ENCODE data around the gene CDK6.
"Not testable (repeated sequence)": the region's sequence is repeated elsewhere in the genome, so short reads cannot be mapped to it uniquely, and the experiment has no call there.

The CDK6 gene

DNA sequence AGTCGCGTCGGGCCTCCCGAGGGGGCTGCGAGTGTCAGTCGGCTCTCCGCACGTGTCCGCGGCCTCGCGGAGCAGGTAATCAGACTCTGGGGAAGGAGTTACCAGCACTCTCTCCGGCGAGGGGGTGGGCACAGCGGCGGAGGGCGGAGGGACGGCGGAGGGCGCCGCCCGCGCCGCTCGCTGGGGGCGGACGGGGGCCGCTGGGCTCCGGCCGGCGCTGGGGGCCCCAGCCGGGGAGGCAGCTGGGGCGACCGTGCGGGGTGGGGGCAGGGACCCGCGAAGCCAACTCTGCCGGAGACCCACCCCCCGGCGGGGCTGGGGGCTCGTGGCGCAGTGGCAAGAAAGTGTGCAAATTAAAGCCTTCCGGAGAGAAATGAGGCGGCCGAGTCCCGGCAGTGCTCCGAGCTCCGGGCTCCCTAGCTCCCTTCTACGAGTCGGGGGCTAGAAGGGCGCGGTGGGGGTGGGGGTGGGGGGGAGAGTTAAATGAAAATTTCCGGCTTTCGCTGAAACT lies at the start of gene CDK6:
Gene CDK6, minus strand, starts transcription at position 85 of the 511 bp plus-strand sequence. CDS start 3,250 bp downstream, outside the sequence.
- peak; percentile 63 to 65 for DNase-seq (ENCODE audit: low read depth in 2 of 2)

DNA sequence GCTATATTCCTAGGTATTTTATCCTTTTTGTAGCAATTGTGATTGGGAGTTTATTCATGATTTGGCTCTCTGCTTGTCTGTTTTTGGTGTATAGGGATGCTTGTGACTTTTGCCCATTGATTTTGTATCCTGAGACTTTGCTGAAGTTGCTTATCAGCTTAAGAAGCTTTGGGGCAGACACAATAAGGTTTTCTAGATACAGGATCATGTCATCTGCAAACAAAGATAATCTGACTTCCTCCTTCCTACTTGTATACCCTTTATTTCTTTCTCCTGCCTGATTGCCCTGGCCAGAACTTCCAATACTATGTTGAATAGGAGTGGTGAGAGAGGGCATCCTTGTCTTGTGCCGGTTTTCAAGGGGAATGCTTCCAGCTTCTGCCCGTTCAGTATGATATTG lies 49.7 kb upstream of the CDK6 start:
- not testable (repeated sequence) for DNase-seq (ENCODE audit: low read depth in 2 of 2)

DNA sequence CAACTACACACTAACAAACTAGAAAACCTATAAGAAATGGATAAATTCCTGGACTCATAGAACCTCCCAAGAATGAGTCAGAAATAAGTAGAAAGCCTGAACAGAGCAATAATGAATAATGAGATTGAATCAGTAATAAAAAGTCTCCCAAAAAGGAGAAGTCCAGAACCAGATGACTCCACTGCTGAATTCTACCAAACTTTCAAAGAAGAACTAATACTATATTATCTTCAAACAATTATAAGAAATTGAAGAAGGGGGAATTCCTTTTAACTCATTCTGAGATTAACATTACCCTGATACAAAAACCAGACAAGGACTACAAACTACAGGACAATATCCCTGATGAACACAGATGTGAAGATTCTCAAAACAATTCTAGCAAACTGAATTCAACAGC lies 47.8 kb upstream of the CDK6 start:
- no peak for DNase-seq (ENCODE audit: low read depth in 2 of 2)

DNA sequence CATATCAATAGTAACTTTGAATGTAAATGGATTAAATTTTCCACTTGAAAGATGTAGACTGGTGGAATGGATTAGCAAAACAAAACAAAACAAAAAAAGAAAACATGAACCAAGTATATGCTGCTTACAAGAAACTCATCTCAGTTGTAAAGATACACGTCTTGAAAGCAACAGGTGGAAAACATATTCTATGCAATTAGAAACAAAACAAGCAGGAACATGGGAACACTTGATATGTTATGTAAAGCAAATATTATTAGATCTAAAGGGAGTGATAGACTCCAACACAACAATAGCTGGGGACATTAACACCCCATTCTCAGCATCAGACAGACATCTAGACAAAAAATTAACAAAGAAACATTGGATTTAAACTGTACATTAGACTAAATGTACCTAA lies 46.4 kb upstream of the CDK6 start:
- DNase-seq (ENCODE audit: low read depth in 2 of 2) = no peak

DNA sequence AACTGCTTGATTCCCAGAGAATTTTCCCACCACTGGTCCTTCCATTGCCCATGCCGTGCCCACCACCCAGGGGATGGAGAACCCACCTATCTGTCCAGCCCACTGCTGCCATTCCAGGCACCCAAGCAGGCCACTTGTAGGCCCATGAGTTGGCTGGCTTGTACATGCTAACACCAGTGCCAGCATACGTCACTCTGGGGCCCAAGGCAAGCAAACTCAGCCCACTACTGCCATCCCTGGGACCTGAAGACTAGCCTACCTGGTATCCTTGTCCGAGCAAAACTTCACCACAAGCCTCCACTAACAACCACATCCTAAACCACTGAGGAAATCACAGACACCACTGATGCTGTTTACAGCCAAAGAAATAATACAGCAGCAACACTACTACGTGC lies 44.7 kb upstream of the CDK6 start:
- no peak for DNase-seq (ENCODE audit: low read depth in 2 of 2)

DNA sequence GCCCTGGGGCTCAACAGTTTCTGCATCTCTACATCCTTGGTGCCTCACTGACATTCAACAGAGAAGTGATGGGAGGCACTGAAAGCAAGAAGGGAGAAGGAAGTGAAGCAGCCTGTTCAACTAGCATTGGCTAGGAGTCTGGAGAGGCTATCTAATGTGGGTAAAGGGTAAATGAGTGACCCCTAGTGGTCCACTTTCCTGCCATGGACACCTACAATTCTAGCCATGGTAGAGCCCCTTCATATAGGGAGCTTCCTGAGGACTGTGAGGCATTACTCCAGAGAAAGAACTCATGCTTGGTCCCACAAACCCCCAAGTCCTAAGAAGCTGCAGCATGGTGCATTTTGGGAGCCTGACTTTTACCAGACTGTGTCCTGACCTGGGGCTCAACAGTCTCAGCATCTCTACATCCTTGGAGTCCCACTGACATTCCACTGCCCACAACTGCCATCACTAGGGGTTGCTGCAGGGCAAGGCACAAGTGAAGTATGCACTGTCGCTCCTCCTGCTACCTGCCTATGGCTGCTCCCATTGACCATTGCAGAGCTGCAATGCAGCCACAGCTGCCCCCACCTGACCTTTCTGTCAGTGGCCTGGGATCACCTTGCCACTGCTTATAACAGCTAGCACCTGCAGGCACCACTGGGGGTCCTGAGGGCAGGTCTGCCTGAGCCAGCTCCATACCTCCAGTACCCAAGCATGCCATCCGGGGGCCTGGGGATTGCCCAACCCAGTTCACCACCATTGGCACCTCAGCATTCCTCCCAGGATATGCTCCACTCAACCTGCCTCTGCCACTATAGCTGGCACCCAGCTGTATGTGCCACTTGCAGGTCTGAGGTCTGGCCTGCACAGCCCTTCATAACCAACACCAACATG lies 44.1 kb upstream of the CDK6 start:
- DNase-seq (ENCODE audit: low read depth in 2 of 2) = no peak

DNA sequence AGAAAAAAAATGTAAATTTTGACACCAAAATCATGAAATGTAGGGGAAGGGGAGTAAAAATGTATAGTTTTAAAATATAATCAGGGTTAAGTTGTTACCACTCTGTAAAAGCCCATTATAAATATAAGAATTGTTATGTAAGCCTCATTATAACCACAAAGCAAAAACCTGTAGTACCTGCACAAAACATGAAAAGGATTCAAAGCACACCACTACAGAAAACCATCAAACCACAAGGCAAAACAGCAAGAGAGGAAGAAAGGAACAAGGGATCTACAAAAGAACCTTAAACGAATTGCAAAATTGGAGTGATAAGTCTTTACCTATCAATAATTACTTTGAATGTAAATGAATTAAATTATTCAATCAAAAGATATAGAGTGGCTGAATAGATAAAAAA lies 41.0 kb upstream of the CDK6 start:
- DNase-seq (ENCODE audit: low read depth in 2 of 2) = no peak

DNA sequence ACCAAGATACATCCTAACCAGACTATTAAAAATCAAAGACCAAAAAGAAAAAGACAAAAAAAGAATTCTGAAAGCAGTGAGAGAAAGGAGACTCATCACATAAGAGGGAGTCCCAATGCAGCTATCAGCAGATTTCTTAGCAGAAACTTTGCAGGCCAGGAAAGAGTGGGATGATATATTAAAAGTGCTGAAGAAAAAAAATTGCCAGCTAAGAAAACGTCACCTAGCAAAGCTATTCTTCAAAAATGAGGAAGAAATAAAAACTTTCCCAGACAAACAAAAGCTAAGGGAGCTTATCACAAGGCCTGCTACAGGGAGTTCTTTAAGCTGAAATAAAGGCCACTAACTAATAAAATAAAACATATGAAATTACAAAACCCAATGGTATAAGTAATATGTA lies 40.5 kb upstream of the CDK6 start:
- no peak for DNase-seq (ENCODE audit: low read depth in 2 of 2)

DNA sequence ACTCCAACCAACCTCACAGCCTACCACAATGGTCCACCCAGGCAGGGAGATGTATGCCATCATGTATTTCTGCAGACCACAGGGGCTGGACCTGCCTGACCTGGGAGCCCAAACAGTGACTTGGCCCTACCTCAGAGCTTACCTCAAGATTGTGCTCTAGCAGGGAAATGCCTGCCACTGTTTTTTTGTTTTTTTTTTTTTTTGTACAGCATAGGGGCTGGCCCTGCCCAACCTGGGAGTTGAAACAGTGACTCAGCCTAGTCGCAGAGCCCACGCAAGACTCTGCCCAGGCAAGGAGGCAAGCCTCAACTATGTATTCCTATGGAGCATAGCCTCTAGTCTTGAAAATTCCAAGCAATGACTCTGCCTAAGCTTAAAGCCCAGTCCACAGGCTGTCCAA lies 39.3 kb upstream of the CDK6 start:
- no peak for DNase-seq (ENCODE audit: low read depth in 2 of 2)

DNA sequence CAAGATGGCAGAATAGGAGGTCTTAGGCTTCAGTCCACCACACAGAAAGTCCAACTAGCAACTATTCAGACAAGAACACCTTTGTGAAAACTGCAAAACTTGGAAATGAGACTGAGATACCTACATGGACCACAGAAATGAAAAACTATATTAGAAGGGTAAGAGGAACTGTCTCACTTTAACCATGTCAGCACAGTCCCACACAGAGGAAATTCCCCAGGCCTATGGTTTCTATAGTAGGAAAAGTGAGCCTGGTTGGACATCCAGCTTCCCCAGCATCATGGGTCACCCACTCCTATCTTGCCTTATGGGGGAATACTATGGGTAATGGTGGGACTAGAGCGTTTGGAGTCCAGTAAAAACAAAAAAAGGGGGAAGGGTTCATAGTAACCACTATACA lies 38.8 kb upstream of the CDK6 start:
- DNase-seq (ENCODE audit: low read depth in 2 of 2) = no peak

DNA sequence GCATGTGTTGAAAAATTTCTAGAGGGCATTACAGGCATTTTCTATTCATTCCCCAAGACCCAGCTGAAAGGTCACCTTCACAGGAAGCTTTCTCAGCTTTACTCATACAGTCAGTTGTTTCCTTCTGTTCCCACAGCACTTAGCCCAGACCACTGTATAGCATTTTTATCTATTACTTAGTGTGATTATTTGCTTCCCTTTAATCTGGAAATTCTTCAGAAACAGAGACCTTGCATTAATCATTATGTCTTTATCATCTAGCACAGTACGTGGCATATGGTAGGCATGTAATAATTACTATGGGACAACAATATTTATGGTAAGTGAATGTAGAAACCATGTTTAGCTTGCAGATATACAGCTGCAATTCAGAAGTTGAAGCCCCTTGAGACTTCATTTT lies 38.2 kb upstream of the CDK6 start:
- no peak for DNase-seq (ENCODE audit: low read depth in 2 of 2)

DNA sequence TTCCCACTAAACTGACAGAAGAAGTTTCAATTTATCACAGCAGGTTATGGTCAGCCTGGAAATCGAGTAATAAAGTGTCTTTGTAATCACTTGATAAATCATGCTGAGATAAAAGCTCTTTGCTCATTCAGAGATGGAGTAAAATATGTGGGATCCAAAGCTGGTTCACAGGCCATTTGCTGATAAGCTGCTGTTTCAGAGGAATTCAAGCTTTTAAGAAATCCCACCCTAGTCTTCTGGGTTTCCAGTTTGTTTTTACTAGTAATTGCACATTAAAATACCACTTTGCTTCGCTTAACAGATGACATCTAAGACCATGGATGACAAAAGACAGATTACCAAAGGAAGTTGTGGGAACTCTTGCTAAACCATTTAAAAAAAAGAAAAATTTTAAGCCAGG lies 37.4 kb upstream of the CDK6 start:
- DNase-seq (ENCODE audit: low read depth in 2 of 2) = no peak

DNA sequence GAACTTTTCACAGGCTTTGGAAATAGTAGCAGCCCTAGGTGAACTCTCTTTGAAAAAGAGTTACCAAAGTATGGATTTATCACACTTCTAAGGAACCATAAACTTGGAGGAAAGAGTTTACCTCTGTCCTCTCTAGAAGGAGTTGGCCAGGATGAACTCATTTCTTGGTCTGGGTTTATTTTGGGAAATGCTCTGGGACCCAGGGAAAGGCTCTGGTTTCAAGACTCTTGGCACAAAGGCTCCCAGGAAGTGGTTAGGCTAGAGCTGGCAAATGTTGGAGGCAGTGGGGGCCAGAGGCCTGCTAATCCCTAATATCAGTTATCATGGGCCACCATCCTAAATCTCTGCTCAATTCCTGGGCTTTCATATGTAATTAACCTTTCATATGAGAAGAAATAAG lies 36.3 kb upstream of the CDK6 start:
- DNase-seq (ENCODE audit: low read depth in 2 of 2) = no peak

DNA sequence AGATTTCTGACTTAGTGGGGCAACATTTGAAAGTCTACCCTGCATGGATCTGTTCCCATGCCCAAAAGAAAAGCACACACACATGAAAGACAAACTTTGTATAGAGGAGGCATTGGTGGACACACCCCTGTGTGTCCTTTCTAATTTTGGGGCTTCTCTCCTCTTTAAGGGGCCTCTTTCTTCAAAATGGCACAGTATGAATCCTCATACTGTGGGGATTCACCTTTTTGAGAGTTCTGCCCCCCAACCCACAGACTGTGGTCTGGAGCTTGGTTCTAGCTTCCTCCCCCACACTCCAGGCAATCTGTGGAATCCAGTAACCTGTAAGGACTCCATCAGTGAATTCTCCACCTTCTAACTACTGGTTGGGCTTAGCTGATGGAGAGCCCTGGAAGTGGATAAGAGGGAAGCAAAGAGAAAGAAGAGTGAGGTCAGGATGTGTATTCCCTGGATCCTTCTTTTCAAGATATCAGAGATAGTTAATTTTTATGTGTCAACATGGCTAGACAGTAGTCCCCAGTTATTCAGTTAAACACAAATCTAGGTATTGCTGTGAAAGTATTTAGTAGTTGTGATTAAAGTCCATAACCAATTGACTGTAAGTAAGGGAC lies 32.4 kb upstream of the CDK6 start:
- no peak for DNase-seq (ENCODE audit: low read depth in 2 of 2)

DNA sequence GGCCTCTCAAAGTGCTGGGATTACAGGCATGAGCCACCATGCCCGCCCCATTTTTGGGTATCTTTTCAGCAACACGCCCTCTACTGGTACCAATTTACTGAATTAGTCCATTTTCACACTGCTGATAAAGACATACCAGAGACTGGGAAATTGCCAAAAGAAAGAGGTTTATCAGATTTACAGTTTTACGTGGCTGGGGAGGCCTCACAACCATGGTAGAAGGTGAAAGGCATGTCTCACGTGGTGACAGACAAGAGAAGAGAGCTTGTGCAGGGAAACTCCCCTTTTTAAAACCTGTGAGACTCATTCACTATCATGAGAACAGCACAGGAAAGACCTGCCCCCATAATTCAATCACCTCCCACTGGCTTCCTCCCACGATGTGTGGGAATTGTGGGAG lies 27.8 kb upstream of the CDK6 start:
- not testable (repeated sequence) for DNase-seq (ENCODE audit: low read depth in 2 of 2)

DNA sequence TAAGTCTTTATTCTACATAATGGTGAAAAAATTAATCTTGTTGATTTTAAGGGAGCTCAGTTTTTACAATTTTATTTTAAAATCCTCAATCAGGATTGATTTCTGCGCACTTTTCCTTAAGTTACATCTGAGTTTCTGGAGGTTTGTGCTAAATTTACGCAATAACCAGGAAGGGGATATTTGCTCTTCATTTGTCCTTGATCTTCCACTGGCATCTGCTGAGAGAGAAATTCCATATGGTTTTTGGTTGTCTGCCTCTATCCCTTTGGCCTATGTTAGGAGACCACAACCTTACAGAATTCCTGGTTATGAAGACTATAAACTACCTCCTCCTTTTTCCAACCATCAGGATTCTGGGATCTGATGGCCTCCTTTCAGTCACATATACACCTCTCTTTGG lies 20.1 kb upstream of the CDK6 start:
- no peak for DNase-seq (ENCODE audit: low read depth in 2 of 2)

DNA sequence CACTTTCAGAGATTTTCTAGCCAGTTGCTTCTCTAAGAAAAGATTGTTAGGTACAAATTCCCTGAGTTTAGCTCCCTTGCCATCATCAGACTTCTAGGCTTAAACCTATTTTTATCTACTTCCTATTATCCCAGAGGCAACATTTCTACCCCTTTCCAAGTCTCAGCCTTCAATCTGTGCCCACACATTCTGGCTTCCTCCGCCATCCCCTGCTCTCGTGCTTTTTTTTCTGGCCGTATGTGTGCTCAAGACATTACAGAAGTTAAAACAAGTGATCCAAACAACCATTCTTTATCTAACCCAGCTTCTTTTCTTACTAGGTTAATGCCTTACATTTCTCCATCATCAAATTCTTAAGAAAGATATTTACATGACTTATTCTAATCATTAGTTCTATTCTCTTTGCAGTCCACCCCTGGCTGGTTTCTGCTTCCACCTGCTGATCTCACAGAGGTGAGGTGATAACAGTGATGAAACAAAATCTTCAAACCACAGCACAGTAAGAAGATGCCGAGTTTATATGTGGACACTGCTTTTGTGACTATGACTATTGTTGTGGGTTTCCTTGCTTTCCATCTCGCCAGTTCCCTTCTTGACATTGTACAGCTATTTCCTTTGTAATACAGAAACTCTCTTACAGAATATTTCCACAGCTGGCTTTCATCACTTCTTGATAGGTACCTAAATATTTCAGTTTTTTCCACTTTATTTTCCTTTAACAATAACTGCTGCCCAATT lies 18.3 kb upstream of the CDK6 start:
- DNase-seq (ENCODE audit: low read depth in 2 of 2) = no peak

DNA sequence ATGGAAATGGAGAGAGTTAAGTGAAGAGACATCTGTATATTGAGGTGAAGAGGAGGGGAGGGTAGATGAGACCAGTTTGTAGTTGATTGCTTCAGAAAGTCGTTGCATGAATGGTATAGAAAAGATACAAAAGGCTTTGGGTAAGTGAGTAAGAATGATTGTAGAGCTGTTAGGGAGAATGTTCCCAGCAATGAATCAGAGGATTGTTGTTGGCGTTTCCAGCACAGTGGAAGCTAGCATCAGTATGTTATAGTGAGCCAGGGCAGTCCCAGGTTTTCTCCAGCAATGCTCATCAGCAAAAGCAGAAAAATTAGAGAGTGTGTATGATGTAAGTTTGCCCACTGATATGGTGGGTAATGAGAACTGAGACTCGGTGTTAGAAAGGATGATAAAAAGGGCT lies 15.4 kb upstream of the CDK6 start:
- no peak for DNase-seq (ENCODE audit: low read depth in 2 of 2)

DNA sequence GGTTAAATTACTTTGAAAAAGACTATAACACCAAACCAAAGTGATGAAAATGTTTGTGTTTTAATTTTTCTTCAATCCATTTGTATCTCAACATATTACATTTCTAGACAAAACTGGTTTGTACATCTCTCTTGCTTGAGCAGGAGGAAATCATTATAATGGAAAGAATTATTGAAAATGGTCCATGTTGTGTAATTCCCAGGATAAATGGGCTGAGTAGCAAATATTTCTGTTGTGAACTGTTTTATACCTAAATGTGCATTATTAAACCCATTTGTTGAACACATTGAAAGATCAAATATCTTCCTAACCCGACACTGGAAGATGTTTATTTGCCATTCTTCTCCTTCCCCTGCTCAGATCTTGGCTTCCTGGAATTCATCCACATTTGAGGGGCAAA lies 14.1 kb upstream of the CDK6 start:
- DNase-seq (ENCODE audit: low read depth in 2 of 2) = no peak

DNA sequence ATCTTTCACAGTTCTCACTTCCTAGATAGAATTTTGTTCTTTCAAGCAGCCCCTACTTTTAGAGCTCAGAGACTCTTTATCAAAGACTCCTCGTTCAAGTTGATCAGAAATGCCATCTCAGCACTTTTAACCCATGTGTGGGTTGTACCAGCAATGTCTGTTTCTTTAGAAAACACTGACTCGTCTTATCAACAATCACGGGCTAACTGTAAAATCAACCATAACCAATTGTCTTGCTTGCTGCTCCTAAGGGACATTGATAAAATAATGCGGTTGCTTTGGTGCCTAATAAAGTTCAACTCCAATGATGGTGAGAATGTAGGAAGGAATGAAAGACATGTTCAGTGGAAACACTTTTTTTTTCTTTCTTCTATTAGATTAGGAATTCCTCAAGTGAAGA lies 12.9 kb upstream of the CDK6 start:
- DNase-seq (ENCODE audit: low read depth in 2 of 2) = no peak

DNA sequence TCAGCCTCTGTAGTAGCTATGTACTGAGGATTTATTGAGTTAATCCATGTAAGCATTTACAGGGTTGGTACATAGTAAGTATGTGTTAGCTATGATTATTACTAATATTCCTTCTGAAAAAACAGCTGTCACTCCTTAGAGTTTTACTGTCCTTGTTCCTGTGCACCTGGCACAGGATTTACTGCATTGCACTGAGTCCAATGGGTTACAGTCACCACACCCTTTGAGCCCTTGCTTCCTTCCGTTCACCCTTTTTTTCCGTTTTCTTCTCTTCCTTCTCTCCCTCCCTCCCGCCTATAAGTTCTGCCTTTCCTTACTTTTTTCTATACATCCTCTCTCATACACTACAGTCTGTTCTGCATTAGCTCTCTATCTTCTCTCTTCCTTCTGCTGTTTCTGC lies 12.5 kb upstream of the CDK6 start:
- no peak for DNase-seq (ENCODE audit: low read depth in 2 of 2)

DNA sequence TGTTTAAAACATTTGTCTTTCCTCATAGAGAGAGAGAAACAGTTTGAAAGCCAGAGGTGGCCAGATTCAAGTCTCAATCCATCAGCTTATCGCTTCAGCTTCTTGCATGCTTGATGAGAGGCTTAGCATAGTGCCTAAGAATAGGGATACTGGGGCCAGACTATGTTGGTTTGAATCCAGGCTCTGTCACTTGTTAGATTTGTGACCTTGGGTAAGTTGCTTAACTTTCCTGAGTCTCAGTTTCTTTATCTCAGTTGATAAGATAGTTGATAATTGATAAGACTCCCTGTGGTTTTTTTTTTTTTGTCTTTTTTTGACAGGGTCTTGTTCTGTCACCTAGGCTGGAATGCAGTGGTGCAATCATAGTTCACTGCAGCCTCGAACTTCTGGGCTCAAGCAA lies 12.1 kb upstream of the CDK6 start:
- no peak for DNase-seq (ENCODE audit: low read depth in 2 of 2)

DNA sequence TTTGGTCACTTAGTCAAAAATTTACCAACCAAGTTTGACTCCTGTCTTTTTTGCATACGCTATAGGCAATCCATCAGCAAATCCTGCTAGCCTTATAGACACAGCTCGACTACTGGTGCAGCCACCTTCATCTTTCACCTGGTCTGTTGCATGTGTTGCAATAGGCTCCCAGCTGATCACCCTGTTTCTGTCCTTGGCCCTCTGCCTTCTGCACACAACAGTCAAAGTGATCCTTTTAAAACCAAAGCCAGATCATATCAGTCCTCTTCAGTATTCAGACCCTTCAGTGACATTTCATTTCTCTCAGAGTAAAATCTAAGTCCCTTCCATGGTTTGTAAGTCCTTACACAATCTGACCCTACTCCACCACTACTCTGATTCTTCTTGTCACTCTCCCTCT lies 10.9 kb upstream of the CDK6 start:
- peak in 1 of 2 donors; percentile 8 for DNase-seq (ENCODE audit: low read depth in 2 of 2)
